K562 (cell line): ENCODE data around the gene PHACTR2. TPM values are rescaled to one million over a fixed set of nuclear protein-coding genes. Genes with fewer than 3 reads are reported as not detected.

Source experiments
- BRCA1 ChIP-seq, 2 experiments: fragments of 450-650 bp in 1 of 2; sonication (generic) in 1 of 2; formaldehyde crosslinking in 1 of 2; IDR thresholded peaks; 2 replicates each; pipeline versions ENCODE4 v1.5.0 to v1.6.1; 2017 to 2020; ENCODE audit warnings: mild to moderate bottlenecking in 1 of 2, missing genetic modification reagents in 1 of 2
- C11orf30 ChIP-seq: fragments of 450-650 bp; IDR thresholded peaks from 2 replicates; pipeline ENCODE4 v1.6.1; 2016; ENCODE audit warnings: low read depth, mild to moderate bottlenecking
- CBX3 ChIP-seq, 2 experiments: IDR thresholded peaks; 1 replicate in 1 of 2; 2 replicates in 1 of 2; pipeline ENCODE4 v1.6.1; 2012; ENCODE audit warnings: inconsistent platforms in 2 of 2, low read length in 2 of 2, borderline replicate concordance in 1 of 2, control low read depth in 1 of 2
- DDX20 ChIP-seq: fragments of 450-650 bp; IDR thresholded peaks from 2 replicates; pipeline ENCODE4 v1.6.1; 2016; ENCODE audit warnings: missing genetic modification characterization, low read depth, mild to moderate bottlenecking, missing compliant biosample characterization, moderate library complexity
- E2F3 ChIP-seq: fragments of 250-450 bp; sonication (Bioruptor Pico); IDR thresholded peaks from 2 replicates; pipeline ENCODE4 v1.4.0; 2020; ENCODE audit warnings: mild to moderate bottlenecking
- FOXA3 ChIP-seq, 2 experiments: fragments of 450-650 bp in 1 of 2; sonication (generic) in 1 of 2; formaldehyde crosslinking; IDR thresholded peaks in 1 of 2; conservative IDR thresholded peaks in 1 of 2; 2 replicates each; pipeline versions ENCODE4 v1.4.0 to v1.8.0; 2020 to 2022; ENCODE audit warnings: mild to moderate bottlenecking in 2 of 2, missing genetic modification reagents in 1 of 2
- GTF2F1 ChIP-seq: IDR thresholded peaks from 2 replicates; pipeline ENCODE4 v1.6.1; 2011; ENCODE audit warnings: low read depth, low read length, improper control_type of control experiment
- MNT ChIP-seq, 2 experiments: fragments of 450-650 bp; conservative IDR thresholded peaks; 2 replicates each; pipeline ENCODE4 v1.6.1; 2017; ENCODE audit warnings: mild to moderate bottlenecking in 2 of 2, moderate library complexity in 2 of 2
- MYC ChIP-seq, 2 experiments: fragments of 250-450 bp in 1 of 2; sonication (Bioruptor Pico) in 1 of 2; IDR thresholded peaks; 2 replicates each; pipeline versions ENCODE4 v1.5.1 to v1.6.1; 2012 to 2021; ENCODE audit warnings: low read depth in 2 of 2, borderline replicate concordance in 1 of 2, improper control_type of control experiment in 1 of 2, low read length in 1 of 2, mild to moderate bottlenecking in 1 of 2, moderate library complexity in 1 of 2
- PHB ChIP-seq: fragments of 250-450 bp; sonication (Bioruptor Pico); IDR thresholded peaks from 2 replicates; pipeline ENCODE4 v1.5.0; 2021
- PHF21A ChIP-seq: fragments of 450-650 bp; IDR thresholded peaks from 2 replicates; pipeline ENCODE4 v1.6.1; 2017; ENCODE audit warnings: low read depth, borderline replicate concordance
- POLR2A ChIP-seq: fragments of 450-650 bp; conservative IDR thresholded peaks from 2 replicates; pipeline ENCODE4 v1.6.1; 2016
- RBM25 ChIP-seq: fragments of 200-400 bp; formaldehyde crosslinking; IDR thresholded peaks from 2 replicates; pipeline ENCODE4 v1.6.1; 2018; ENCODE audit warnings: low read length, low read depth, moderate library complexity; ENCODE audit not compliant: severe bottlenecking
- SMAD4 ChIP-seq: fragments of 250-450 bp; sonication (Bioruptor Pico); conservative IDR thresholded peaks from 2 replicates; pipeline ENCODE4 v1.8.0; 2021; ENCODE audit warnings: inconsistent platforms, mild to moderate bottlenecking, moderate library complexity
- SNRNP70 ChIP-seq: fragments of 200-400 bp; formaldehyde crosslinking; optimal IDR thresholded peaks from 2 replicates; pipeline ENCODE3; 2017; ENCODE audit warnings: low read depth, low read length
- SP1 ChIP-seq: sonication (generic); formaldehyde crosslinking; IDR thresholded peaks from 2 replicates; pipeline ENCODE4 v1.8.1; 2022; ENCODE audit warnings: mild to moderate bottlenecking, missing genetic modification reagents
- ZBTB17 ChIP-seq: fragments of 450-650 bp; formaldehyde crosslinking; IDR thresholded peaks from 2 replicates; pipeline ENCODE4 v1.4.0; 2020; ENCODE audit warnings: mild to moderate bottlenecking
- ZNF197 ChIP-seq: fragments of 200-800 bp; sonication (Bioruptor generic); IDR thresholded peaks from 2 replicates; pipeline ENCODE4 v1.6.1; 2016; ENCODE audit warnings: low read depth, missing genetic modification characterization, missing compliant biosample characterization
- ZNF282 ChIP-seq: sonication (generic); formaldehyde crosslinking; IDR thresholded peaks from 2 replicates; pipeline ENCODE4 v1.8.1; 2023; ENCODE audit warnings: missing genetic modification reagents
- ZSCAN32 ChIP-seq: fragments of 450-650 bp; formaldehyde crosslinking; IDR thresholded peaks from 2 replicates; pipeline ENCODE4 v1.4.0; 2020; ENCODE audit warnings: mild to moderate bottlenecking, moderate library complexity
- polyA plus RNA-seq, 8 experiments: library from polyadenylated mRNA; depleted of rRNA in 4 of 8; stranded (reverse) in 5 of 8; unstranded in 3 of 8; fragments of >200 nt; fragmentation: Nextera tagmentation in 2 of 8; fragmentation: Illumina TruSeq in 1 of 8; extraction: Ambion mirVana in 2 of 8; extraction: Trizol in 1 of 8; gene quantifications; 2 replicates each; pipeline versions ENCODE4 v1.2.1 to v1.2.3, GENCODE V29; 2011 to 2014; ENCODE audit warnings: inconsistent platforms in 1 of 8, missing spikeins in 1 of 8
- total RNA-seq, 7 experiments: library from RNA; depleted of rRNA in 6 of 7; stranded (reverse); fragments of >200 nt in 6 of 7; fragmentation: Illumina TruSeq in 2 of 7; extraction: Trizol in 2 of 7; gene quantifications; 2 replicates each; pipeline versions ENCODE4 v1.2.1 to v1.2.3, GENCODE V29; 2011 to 2021; ENCODE audit warnings: low replicate concordance in 1 of 7
- TF ChIP-seq, protein P1 (sequence below): fragments of 450-650 bp; formaldehyde crosslinking; IDR thresholded peaks from 2 replicates; pipeline ENCODE4 v1.4.0; 2022; ENCODE audit warnings: missing genetic modification characterization
- TF ChIP-seq, protein P2 (sequence below): fragments of 250-450 bp; sonication (Bioruptor Pico); IDR thresholded peaks from 2 replicates; pipeline ENCODE4 v1.8.0; 2022; ENCODE audit warnings: inconsistent platforms, mild to moderate bottlenecking, moderate library complexity, borderline replicate concordance

The PHACTR2 gene
- total and polyA plus RNA-seq, 9 of the 15 experiments (the other 6 are each of a cell fraction or from before 2014, with no cell fraction given): 5.3 to 52.5 (median 22.9) TPM

- TF ChIP-seq, protein P1, sequence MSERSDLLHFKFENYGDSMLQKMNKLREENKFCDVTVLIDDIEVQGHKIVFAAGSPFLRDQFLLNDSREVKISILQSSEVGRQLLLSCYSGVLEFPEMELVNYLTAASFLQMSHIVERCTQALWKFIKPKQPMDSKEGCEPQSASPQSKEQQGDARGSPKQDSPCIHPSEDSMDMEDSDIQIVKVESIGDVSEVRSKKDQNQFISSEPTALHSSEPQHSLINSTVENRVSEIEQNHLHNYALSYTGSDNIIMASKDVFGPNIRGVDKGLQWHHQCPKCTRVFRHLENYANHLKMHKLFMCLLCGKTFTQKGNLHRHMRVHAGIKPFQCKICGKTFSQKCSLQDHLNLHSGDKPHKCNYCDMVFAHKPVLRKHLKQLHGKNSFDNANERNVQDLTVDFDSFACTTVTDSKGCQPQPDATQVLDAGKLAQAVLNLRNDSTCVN: peak; percentile 21; the same call in 1 of the 2 replicates
- no peak for TF ChIP-seq BRCA1 (IDR thresholded peaks at IDR 0.05)
- no peak for TF ChIP-seq BRCA1 (CRISPR knock-in tag; IDR thresholded peaks at IDR 0.05)
- peak; percentile 96 for TF ChIP-seq SP1
- TF ChIP-seq SNRNP70: no peak
- TF ChIP-seq E2F3 (CRISPR knock-in tag): peak; percentile 62
- peak; percentile 53; the same call in 1 of the 2 replicates for TF ChIP-seq SMAD4
- peak; percentile 76; the same call in 1 of the 2 replicates for TF ChIP-seq GTF2F1
- 0 out of 2 replicates have a peak, but pooled peaks have one; percentile 43 for TF ChIP-seq ZSCAN32
- TF ChIP-seq ZNF197 (CRISPR knock-in tag): no peak
- TF ChIP-seq, protein P2, sequence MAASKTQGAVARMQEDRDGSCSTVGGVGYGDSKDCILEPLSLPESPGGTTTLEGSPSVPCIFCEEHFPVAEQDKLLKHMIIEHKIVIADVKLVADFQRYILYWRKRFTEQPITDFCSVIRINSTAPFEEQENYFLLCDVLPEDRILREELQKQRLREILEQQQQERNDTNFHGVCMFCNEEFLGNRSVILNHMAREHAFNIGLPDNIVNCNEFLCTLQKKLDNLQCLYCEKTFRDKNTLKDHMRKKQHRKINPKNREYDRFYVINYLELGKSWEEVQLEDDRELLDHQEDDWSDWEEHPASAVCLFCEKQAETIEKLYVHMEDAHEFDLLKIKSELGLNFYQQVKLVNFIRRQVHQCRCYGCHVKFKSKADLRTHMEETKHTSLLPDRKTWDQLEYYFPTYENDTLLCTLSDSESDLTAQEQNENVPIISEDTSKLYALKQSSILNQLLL: no peak
- peak in 1 of 2 experiments; percentile 36; a peak in 2 of 3 replicates for TF ChIP-seq CBX3 (IDR thresholded peaks at IDR 0.05; ENCODE audit: borderline replicate concordance in 1 of 2, low read length in 2 of 2)
- TF ChIP-seq ZBTB17: 0 out of 2 replicates have a peak, but pooled peaks have one; percentile 10
- TF ChIP-seq RBM25: peak; percentile 83
- TF ChIP-seq PHF21A: 0 out of 2 replicates have a peak, but pooled peaks have one; percentile 30
- TF ChIP-seq PHB (CRISPR knock-in tag): 0 out of 2 replicates have a peak, but pooled peaks have one; percentile 74
- peak; percentile 99 for TF ChIP-seq MYC (IDR thresholded peaks at IDR 0.05; ENCODE audit: low read depth, low read length)
- peak; percentile 99 for TF ChIP-seq MYC (CRISPR knock-in tag; IDR thresholded peaks at IDR 0.05; ENCODE audit: borderline replicate concordance, low read depth)
- peak; percentile 95 for TF ChIP-seq C11orf30
- TF ChIP-seq DDX20 (tag): no peak
- peak; percentile 95 for TF ChIP-seq POLR2A
- TF ChIP-seq FOXA3 (CRISPR knock-in tag; conservative IDR thresholded peaks at IDR 0.05 in 1 of 2, IDR thresholded peaks at IDR 0.05 in 1 of 2): peak in 1 of 2 experiments; percentile 79; a peak in 2 of 4 replicates
- peak; percentile 99 to 100 for TF ChIP-seq MNT (conservative IDR thresholded peaks at IDR 0.05)
- TF ChIP-seq ZNF282 (CRISPR knock-in tag): peak; percentile 50; the same call in 1 of the 2 replicates
Measured at GRCh38 chr6:143842902-143843676, 165.3 kb downstream of the PHACTR2 start, which contains the start of gene LTV1 (continued).
